HG02642 (cell line): ENCODE results near the gene DPP6.
"Not testable (repeated sequence)": the region's sequence is repeated elsewhere in the genome, so short reads cannot be mapped to it uniquely, and the experiment has no call there.

Experiments used
- ATAC-seq: cut with Tn5 transposase; IDR thresholded peaks from one replicate; pipeline ENCODE4 v1.9.1; 2021; ENCODE audit warnings: mild to moderate bottlenecking; ENCODE audit not compliant: unreplicated experiment, poor library complexity

Gene DPP6

DNA sequence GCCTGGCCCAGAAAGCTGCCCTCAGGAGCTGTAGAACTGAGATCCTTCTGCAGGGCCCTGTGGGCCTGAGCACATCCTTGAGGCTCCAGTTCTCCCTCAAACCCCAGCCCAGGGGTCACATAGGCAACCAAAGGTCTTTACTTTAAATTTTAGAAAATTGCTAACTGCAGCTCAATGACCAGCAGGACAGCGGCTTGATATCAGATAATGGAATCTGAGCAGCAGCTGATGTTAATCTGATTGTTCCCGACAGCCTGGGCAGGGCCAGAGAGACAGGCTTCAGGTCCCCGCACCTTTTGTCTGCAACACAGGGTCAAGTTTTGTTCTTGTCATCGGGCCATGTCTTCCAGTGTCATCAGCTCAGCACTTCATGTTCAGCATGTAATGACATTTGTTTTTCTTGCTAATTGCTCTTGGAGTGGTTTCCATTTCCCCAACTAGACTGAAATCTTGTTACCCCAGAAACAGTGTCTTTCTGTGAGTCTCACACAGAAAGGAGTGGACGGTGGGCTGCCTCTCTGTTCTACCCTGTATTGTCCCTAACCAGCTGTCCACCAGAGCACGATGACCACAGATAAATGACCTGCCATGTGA is 859.8 kb downstream of the DPP6 start:
- ATAC-seq: no peak

DNA sequence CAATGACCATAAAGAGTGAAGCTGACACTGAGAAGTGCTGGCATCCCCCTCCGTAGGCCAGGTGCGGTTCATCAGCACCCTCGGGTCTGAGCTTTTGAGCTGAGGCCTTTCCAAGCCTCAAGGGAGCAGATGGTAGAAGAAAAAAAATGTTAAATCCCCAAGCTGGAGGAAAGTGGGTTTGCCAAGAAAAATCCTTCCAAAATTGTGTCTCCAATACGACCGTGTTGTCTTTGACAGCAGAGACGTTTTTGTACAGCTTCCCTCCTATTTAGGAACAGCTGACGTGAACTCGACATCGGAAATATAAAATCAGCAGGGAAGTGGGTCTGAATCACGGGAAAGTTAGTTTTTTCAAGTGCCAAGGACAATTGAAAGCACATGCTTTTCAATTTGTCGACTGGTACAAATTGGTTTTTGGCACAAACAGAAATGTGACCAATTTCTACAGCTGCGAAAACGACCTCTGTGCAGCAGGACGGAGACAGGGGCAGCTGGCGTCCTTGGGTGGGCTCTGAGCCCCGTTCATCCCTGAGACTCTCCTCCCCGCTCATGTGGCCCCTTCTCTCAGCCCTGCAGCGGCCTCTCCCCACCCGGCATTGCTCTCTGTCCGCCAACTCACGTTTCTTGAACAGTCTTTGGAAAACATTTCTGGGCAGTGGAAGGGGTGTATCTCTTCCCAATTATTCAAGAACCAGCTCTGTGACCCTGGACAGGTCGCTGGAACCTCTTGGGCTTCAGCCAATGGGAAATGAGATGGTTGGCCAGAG is 860.9 kb downstream of the DPP6 start:
- no peak for ATAC-seq

- peak; percentile 97 for ATAC-seq
Measured at GRCh38 chr7:154913638-154914307, 861.6 kb downstream of the DPP6 start.

DNA sequence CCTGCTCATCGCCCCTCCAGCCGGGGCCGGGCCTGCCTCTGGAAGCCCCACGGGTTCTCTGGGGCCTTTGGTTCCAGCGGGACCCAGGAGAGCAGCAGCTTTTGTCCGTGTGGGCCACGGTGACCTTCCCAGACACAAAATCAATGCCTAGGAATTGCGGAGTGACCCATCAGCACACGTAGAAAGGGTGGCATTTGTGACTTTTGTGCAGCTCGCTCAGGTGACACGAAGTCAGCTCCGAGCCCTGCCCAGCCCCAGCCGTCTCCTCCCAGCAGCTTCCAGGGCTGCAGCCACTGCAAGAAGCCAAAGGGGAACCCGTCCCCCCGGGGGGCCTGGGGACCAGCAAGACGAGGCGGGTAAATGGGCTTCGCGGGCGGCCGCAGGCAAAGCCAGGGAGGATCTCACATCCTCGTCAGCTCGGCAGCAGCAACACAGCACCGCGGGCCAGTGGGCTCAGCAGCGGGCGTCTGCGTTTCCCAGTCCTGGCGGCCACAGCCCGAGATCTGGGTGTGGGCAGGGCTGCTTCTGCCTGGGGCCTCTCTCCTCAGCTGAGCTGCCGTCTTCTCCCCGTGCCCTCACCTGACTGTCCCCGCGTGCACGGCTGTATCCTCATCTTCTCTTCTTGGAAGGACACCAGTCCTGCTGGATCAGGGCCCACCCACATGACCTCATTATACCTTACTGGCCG is 862.3 kb downstream of the DPP6 start:
- no peak for ATAC-seq

- no peak for ATAC-seq
Measured at GRCh38 chr7:154914996-154915380, 862.8 kb downstream of the DPP6 start.

DNA sequence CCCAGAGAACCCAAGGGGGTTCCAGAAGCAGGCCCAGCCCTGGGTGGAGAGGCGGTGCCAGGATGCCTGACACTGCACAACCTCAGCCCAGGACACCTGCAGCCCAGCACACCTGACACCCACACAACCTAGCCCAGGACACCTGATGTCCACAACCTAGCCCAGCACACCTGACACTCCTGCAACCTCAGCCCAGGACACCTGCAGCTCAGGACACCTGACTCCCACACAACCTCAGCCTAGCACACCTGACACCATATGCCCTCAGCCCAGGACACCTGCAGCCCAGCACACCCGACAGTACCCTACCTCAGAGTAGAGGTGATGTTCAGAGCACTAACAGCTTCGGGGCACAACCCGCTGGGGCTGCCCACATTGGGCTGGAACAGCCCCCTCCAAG is 863.4 kb downstream of the DPP6 start:
- ATAC-seq: no peak

DNA sequence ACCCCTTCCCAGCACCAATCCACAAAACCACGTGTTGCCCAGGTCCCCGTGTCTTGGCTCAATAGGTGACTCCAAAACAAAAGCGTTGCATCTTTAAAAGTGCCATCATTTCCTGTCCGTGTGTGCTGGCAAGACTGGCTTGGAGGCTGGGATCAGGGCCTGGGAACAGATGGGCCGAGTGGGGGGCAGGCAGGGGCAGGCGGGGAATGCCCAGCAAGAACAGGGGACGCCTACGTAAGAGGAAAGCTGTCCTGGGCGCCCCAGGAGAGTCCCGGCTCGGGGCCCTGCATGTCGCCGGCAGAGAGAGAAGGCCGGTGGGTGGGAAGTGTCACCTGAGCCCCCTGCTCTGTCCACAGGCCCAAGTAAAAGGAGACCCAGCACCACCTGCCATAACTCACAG is 864.2 kb downstream of the DPP6 start:
- no peak for ATAC-seq

DNA sequence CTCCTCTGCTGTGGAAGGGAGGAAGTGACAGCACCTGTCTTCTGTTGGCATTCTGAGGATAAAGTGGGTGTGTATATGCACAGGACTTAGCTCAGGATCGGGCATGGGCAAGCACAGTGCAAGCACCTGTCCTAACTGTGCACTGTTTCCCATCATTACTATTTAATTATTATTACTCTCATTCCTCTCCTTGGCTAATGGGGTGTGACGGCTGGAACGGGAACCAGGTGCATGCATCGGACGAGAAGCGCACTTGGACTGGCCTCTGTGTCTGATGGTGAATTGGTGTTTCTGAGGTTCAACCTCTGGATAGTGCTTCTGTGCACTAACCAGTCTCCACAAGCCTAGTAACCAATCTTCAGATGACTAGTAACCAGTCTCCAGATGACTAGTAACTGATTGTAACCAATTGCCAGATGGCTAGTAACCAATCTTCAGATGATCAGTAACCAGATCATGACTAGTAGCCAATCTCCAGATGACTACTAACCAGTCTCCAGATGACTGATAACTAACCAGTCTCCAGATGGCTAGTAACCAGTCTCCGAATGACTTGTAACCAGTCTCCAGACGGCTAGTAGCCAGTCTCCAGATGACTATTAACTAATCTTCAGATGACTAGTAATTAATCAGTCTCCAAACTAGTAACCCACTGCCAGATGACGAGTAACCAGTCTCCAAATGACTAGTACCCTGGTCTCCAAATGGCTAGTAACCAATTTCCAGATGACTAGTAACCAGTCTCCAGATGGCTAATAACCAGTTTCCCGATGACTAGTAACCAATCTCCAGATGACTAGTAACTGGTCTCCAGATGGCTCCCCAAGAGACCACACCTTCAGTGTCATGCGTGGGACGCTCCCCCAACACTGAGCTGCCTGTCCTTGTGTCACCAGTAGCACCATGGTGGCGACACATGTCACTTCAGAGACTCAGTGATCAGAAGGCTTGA is 864.9 kb downstream of the DPP6 start:
- no peak for ATAC-seq

DNA sequence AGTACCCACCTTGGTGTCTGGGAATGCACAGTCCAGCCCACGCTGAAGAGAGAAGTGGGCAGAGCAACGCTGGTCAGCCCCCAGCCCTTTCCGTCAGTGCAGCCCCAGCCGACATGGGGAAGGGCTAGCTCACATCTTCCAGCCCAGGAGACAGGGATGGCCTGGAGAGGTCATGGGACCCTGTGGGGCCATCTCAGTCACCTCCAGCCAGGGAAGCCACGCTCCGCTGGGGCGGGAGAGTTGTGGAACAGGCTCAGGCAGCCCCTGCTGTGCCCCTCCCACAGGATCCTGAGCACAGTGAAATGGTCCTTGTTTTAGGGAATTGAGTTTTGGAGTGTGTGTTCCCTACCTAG is 865.6 kb downstream of the DPP6 start:
- ATAC-seq: no peak

GRCh38 chr7:154918266-154918665 is 866.1 kb downstream of the DPP6 start:
- no peak for ATAC-seq

GRCh38 chr7:154918741-154919140 is 866.5 kb downstream of the DPP6 start:
- no peak for ATAC-seq

- ATAC-seq: no peak
Measured at GRCh38 chr7:154919344-154920225, 867.4 kb downstream of the DPP6 start.

- not testable (repeated sequence) for ATAC-seq
Measured at GRCh38 chr7:154922472-154922871, 870.3 kb downstream of the DPP6 start.

- ATAC-seq: peak; percentile 50
Measured at GRCh38 chr7:154927624-154928125, 875.5 kb downstream of the DPP6 start.

DNA sequence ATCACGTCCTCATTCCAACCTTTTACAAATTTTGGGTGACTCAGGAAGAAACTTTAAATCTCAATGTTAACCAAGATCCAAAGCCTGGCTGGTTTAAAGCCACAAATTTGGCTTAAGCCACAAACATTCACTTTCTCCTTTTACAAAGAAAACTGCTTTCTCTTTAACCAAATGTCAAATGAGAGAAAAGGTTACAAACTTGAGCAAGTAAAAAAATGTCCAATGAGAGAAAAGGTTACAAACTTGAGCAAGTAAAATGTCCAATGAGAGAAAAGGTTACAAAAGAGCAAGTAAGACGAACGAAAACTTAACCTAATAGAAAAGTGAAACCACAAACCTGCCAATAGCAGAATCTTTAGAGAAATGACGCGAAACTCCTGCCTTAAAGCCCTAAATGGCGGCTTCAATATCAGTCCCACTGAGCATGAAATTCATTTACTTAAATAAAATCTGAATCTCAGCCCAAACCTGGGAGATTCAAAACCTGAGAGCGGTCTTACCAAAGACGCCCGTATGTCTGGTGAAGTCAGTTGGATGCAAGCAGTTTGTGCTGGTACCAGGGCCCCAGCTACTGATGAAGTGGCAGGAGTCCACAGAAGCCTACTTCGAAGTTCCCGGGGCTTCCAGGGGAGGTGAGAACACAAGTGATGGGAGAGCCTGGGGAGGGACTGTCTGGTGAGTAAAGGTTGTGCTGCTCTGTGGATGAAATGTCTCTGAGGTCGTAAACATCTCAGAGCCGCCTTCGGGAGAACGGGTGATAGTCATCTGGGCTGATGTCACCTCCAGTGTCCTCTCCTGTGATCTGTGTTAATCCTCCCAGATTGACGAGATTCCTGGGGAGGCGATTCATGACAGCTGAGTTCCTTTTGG is 876.2 kb downstream of the DPP6 start:
- peak; percentile 79 for ATAC-seq

GRCh38 chr7:154929006-154929726 is 877.0 kb downstream of the DPP6 start:
- no peak for ATAC-seq

DNA sequence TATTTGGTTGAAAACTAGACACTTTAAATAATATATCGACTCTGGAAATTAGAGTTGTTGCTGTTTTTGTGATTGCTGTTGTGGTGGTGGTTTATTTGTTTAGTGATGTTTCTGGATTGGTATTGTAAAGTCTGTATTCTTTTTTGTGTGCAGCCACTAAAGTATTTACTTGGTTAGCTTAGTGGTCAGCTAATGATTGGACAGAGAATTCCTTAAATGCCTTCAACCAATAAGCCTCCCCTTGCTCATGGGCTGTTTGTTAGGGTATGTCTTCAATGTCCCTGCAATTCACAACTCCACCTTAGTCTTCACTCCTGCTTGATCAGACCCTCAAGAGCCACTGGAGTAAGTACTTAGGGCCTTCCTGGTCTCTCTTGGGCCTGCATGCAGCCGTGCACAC is 879.7 kb downstream of the DPP6 start:
- ATAC-seq: no peak
